HG03103 (cell line): ENCODE measurements around the gene HOXA3.

Experiments used
- ATAC-seq: cut with Tn5 transposase; IDR thresholded peaks from one replicate; pipeline ENCODE4 v1.9.1; 2021; ENCODE audit warnings: low read depth; ENCODE audit not compliant: unreplicated experiment

HOXA3 gene

GRCh38 chr7:27145914-27146412, 6.4 kb downstream of the HOXA3 start:
- ATAC-seq: no peak

GRCh38 chr7:27145165-27145913, 7.0 kb downstream of the HOXA3 start:
- ATAC-seq: no peak

GRCh38 chr7:27144781-27145164, 7.6 kb downstream of the HOXA3 start:
- ATAC-seq: no peak

- no peak for ATAC-seq
Measured at GRCh38 chr7:27143950-27144780, 8.2 kb downstream of the HOXA3 start.

GRCh38 chr7:27143023-27143949, 9.1 kb downstream of the HOXA3 start, which contains the start of gene HOXA5:
Gene HOXA5 (minus strand): TSS chr7:27143681. CDS start chr7:27143607, 74 bp downstream.
- ATAC-seq: no peak

- no peak for ATAC-seq
Measured at GRCh38 chr7:27142580-27143022, 9.8 kb downstream of the HOXA3 start.

- ATAC-seq: no peak
Measured at GRCh38 chr7:27141923-27142579, 10.3 kb downstream of the HOXA3 start.

GRCh38 chr7:27141137-27141922, 11.1 kb downstream of the HOXA3 start:
- no peak for ATAC-seq

- no peak for ATAC-seq
Measured at GRCh38 chr7:27140126-27140857, 12.1 kb downstream of the HOXA3 start.

- ATAC-seq: no peak
Measured at GRCh38 chr7:27139334-27140125, 12.9 kb downstream of the HOXA3 start.

GRCh38 chr7:27138985-27139333, 13.4 kb downstream of the HOXA3 start:
- no peak for ATAC-seq

GRCh38 chr7:27138472-27138871, 13.9 kb downstream of the HOXA3 start:
- ATAC-seq: no peak

- no peak for ATAC-seq
Measured at GRCh38 chr7:27137640-27138315, 14.6 kb downstream of the HOXA3 start.

- no peak for ATAC-seq
Measured at GRCh38 chr7:27134392-27134791, 18.0 kb downstream of the HOXA3 start.

- ATAC-seq: no peak
Measured at GRCh38 chr7:27133409-27134231, 18.8 kb downstream of the HOXA3 start.

GRCh38 chr7:27132978-27133377, 19.4 kb downstream of the HOXA3 start:
- no peak for ATAC-seq
